Measurements from ENCODE around the gene CAPN12. TPM values are rescaled to one million over a fixed set of nuclear protein-coding genes. Genes with fewer than 3 reads are reported as not detected.
A peak's percentile ranks its signal among the peaks of the same experiment; 100 is the strongest.

CAPN12 gene
- total and polyA plus RNA-seq, 10 donors: 9.0 to 33.3 (median 16.0) TPM

DNA sequence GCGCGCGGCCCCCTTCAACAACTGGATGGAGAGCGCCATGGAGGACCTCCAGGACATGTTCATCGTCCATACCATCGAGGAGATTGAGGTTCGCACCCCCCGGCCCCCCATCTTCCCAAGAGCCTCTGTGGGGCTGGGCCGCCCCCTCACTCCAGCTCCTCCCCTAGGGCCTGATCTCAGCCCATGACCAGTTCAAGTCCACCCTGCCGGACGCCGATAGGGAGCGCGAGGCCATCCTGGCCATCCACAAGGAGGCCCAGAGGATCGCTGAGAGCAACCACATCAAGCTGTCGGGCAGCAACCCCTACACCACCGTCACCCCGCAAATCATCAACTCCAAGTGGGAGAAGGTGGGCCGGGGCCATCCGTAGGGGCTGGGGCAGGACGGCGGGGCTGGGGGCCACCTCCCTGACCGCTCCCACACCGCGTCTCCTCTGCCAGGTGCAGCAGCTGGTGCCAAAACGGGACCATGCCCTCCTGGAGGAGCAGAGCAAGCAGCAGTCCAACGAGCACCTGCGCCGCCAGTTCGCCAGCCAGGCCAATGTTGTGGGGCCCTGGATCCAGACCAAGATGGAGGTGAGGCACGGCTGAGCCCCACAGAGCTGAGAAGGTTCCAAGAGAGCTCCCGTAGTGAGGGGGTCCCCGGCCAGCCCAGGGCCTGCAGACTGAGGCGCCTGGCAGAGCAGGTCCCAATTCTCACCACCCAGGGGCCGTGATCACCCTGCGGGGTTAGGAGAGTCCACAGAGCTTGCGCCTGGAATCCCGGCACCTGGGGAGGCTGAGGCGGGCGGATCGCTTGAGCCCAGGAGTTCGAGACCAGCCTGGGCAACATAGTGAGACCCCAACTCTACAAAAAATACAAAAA is 20.1 kb downstream of the CAPN12 start:
- TF ChIP-seq, protein P1, sequence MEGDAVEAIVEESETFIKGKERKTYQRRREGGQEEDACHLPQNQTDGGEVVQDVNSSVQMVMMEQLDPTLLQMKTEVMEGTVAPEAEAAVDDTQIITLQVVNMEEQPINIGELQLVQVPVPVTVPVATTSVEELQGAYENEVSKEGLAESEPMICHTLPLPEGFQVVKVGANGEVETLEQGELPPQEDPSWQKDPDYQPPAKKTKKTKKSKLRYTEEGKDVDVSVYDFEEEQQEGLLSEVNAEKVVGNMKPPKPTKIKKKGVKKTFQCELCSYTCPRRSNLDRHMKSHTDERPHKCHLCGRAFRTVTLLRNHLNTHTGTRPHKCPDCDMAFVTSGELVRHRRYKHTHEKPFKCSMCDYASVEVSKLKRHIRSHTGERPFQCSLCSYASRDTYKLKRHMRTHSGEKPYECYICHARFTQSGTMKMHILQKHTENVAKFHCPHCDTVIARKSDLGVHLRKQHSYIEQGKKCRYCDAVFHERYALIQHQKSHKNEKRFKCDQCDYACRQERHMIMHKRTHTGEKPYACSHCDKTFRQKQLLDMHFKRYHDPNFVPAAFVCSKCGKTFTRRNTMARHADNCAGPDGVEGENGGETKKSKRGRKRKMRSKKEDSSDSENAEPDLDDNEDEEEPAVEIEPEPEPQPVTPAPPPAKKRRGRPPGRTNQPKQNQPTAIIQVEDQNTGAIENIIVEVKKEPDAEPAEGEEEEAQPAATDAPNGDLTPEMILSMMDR (IDR thresholded peaks at IDR 0.05 in 8 of 11, conservative IDR thresholded peaks at IDR 0.05 in 3 of 11): no peak
- TF ChIP-seq POLR2AphosphoS5 (IDR thresholded peaks at IDR 0.05): peak in 1 of 3 donors; percentile 49
- H3K27ac ChIP-seq: peak overlapping the region in 6 of 8 donors; percentile 51 to 88 (median 82)
- no peaks in the 10 kb centered on the region for H3K27me3 ChIP-seq (replicated peaks in 1 of 7)
- no peak overlapping the region for H3K4me3 ChIP-seq
- no peak for DNase-seq
- H3K9me3 ChIP-seq: no peaks in the 10 kb centered on the region
- WGBS, 5 donors: 92 to 97% (median 94%) methylated on average over 30 to 42 of the region's 42 CpGs
- intact Hi-C loops (cut with DNase I; ENCODE audit: low total_unique reads): no loop called here
- peaks cover 3 to 100% (median 96%) of the 10 kb centered on the region in 6 donors for H3K36me3 ChIP-seq
- H3K4me1 ChIP-seq: peaks cover 31 to 99% (median 66%) of the 10 kb centered on the region in 6 donors

DNA sequence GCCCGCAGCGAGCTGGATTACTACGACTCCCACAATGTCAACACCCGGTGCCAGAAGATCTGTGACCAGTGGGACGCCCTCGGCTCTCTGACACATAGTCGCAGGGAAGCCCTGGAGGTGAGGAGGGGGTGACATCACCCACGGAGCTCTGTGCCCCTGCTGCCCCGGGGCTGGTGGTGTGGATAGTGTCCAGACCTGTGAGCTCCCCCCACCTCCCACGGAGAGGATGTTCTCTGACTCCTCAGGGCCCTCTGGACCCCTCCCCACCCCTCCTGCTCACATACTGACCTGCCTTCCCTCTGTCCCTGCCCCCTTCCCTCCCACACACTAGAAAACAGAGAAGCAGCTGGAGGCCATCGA is 20.7 kb downstream of the CAPN12 start:
- H3K27me3 ChIP-seq (replicated peaks in 1 of 7): no peaks in the 10 kb centered on the region
- H3K36me3 ChIP-seq: peaks cover 3 to 100% (median 96%) of the 10 kb centered on the region in 6 donors
- peak overlapping the region in 7 of 8 donors; percentile 51 to 88 (median 79) for H3K27ac ChIP-seq
- 58 to 85% (median 81%) methylated on average over 10 to 11 of the region's 11 CpGs for WGBS, 5 donors
- no peaks in the 10 kb centered on the region for H3K9me3 ChIP-seq
- H3K4me3 ChIP-seq: no peak overlapping the region
- intact Hi-C loops (cut with DNase I; ENCODE audit: low total_unique reads): no loop called here
- DNase-seq: no peak
- TF ChIP-seq, protein P1 (IDR thresholded peaks at IDR 0.05 in 8 of 11, conservative IDR thresholded peaks at IDR 0.05 in 3 of 11): no peak
- TF ChIP-seq POLR2A (IDR thresholded peaks at IDR 0.05): no peak
- no peak for TF ChIP-seq POLR2AphosphoS5 (IDR thresholded peaks at IDR 0.05)
- H3K4me1 ChIP-seq: peaks cover 34 to 99% (median 66%) of the 10 kb centered on the region in 6 donors

DNA sequence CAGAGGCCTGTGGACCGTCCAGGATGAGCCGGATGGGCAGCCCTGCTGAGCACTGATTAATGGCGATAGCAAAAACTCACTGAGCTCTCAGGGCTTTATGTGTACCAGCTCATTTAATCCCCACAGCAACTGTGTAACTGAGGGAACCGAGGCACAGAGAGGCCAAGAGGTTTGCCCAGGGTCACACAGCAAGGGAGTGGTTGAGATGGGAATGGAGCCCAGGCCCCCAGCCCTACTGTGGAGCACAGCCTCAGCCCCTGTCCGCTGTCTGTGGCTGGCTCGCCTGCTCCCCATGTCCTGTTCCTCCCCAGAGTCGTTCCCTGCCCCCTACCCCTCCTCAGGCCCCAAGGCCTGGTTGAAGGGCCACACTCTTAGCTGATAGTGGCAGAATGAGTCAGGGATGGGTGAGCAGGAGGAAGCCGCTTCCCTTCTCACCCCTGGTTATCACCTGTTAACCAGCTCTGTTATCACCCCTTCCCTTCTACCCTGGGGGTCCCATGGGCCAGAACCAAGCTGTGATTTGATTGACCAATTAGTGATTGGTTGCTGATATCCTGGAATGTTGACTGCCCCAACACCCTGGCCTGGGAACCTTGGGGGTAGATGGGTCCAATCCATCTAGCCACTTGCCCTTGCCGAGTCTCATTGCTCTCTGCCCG is 21.2 kb downstream of the CAPN12 start:
- H3K4me1 ChIP-seq: peaks cover 35 to 100% (median 67%) of the 10 kb centered on the region in 6 donors
- H3K27me3 ChIP-seq (replicated peaks in 1 of 7): no peaks in the 10 kb centered on the region
- 80 to 91% (median 89%) methylated on average over 9 to 10 of the region's 10 CpGs for WGBS, 5 donors
- intact Hi-C loops (cut with DNase I; ENCODE audit: low total_unique reads): no loop called here
- no peak for DNase-seq
- H3K9me3 ChIP-seq: no peaks in the 10 kb centered on the region
- no peak for TF ChIP-seq POLR2A (IDR thresholded peaks at IDR 0.05)
- TF ChIP-seq POLR2AphosphoS5 (IDR thresholded peaks at IDR 0.05): peak in 1 of 3 donors; percentile 12
- H3K27ac ChIP-seq: peak overlapping the region; percentile 48 to 88 (median 76)
- peaks cover 3 to 100% (median 99%) of the 10 kb centered on the region in 6 donors for H3K36me3 ChIP-seq
- H3K4me3 ChIP-seq: no peak overlapping the region

DNA sequence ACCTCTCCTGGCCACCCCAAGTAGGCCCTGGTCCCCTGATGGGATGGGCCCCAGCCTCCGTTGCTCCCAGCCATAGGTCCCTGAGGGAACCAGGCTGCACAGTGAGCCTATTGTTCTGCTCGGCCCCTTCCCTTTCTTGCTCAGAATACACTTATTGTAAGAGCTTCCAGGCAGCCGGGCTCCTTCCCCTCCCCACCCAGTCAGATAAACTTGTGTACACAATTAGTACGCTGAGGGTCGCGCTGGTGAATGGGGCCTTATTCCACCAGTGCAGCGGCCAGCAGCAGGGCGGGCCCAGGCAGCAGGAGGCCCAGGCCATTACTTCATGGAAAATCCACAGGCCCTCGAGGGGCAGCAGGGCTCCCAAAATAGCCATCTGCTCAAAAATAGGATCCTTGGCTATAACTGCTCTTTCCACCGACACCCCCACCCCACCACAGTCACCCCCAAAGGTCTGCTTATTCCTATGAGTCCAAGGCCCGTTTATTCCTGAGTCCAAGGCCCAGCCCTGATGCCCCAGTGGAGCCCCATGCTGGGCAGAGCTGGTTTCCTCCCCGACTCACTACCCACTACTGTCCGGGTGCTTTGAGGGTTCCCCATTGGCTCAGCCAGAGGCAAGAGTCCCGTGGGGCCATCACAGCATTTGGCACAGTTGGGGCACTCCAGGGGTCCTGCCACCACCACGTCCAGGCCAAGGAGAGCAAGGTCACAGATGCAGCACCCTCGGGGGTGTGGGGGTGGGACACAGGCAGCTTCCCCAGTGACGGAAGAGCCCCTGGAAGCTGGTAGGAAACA is 22.1 kb downstream of the CAPN12 start:
- H3K36me3 ChIP-seq: peaks cover 2 to 100% (median 100%) of the 10 kb centered on the region in 6 donors
- intact Hi-C loops (cut with DNase I; ENCODE audit: low total_unique reads): no loop called here
- no peaks in the 10 kb centered on the region for H3K27me3 ChIP-seq (replicated peaks in 1 of 7)
- TF ChIP-seq, protein P1 (IDR thresholded peaks at IDR 0.05 in 8 of 11, conservative IDR thresholded peaks at IDR 0.05 in 3 of 11): no peak
- TF ChIP-seq POLR2AphosphoS5 (IDR thresholded peaks at IDR 0.05): peak; percentile 2 to 26 (median 7)
- H3K27ac ChIP-seq: peak overlapping the region; percentile 48 to 88 (median 76)
- peaks cover 27 to 99% (median 63%) of the 10 kb centered on the region in 6 donors for H3K4me1 ChIP-seq
- WGBS, 5 donors: 63 to 83% (median 74%) methylated on average over 15 to 17 of the region's 17 CpGs
- no peak for DNase-seq
- H3K9me3 ChIP-seq: no peaks in the 10 kb centered on the region
- no peak overlapping the region for H3K4me3 ChIP-seq
